Testis (tissue), 2 donors: ENCODE measurements around the gene NCEH1.

Experiments
- CTCF ChIP-seq, 3 experiments: fragments of 450-650 bp in 2 of 3; fragments of 200-600 bp in 1 of 3; sonication (generic) in 1 of 3; IDR thresholded peaks; one replicate each; pipeline ENCODE4 v1.5.1; 2016 to 2019; ENCODE audit warnings: antibody characterized with exemption in 3 of 3, mild to moderate bottlenecking in 2 of 3, moderate library complexity in 1 of 3
- POLR2A ChIP-seq: fragments of 450-650 bp; IDR thresholded peaks from one replicate; pipeline ENCODE4 v1.6.1; 2017; ENCODE audit warnings: antibody characterized with exemption, mild to moderate bottlenecking, moderate library complexity

DNA sequence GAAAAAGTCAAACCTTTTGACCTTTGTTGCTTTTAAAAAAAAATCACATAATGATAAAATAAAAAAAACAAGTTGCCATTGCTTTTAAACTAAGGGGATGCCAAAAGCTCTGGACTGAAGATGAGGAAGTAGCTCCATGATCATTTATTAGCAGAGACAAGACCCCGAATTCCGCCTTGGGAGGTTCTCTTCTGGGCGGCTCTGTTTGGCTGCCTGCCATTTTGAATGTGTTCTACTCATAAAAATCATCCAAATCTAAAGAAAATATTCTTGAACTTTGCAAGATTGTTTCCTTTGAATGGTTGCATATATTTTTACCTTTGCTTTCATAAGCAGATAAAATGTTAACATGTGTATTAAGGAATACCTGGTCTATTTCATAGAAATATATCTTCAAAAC, 63.8 kb downstream of the NCEH1 start:
- no peak for TF ChIP-seq CTCF (IDR thresholded peaks at IDR 0.05)
- no peak for TF ChIP-seq POLR2A
